GM19455 (cell line): ENCODE results near the gene BCAP31.
"Not testable (repeated sequence)": the region's sequence is repeated elsewhere in the genome, so short reads cannot be mapped to it uniquely, and the experiment has no call there.

ENCODE experiments used
- ATAC-seq: cut with Tn5 transposase; IDR thresholded peaks from one replicate; pipeline ENCODE4 v1.9.1; 2021; ENCODE audit not compliant: unreplicated experiment

BCAP31 gene

GRCh38 chrX:153684467-153685155 is 39.6 kb downstream of the BCAP31 start:
- no peak for ATAC-seq

GRCh38 chrX:153683486-153683885 is 40.7 kb downstream of the BCAP31 start:
- not testable (repeated sequence) for ATAC-seq

GRCh38 chrX:153681175-153681574 is 43.0 kb downstream of the BCAP31 start:
- ATAC-seq = no peak

- no peak for ATAC-seq
Observed at GRCh38 chrX:153674219-153674851, 49.9 kb downstream of the BCAP31 start.

GRCh38 chrX:153673428-153674218 is 50.6 kb downstream of the BCAP31 start, which contains the start of gene PNCK:
PNCK (minus strand) TSS chrX:153673813; CDS start chrX:153673076, 737 bp downstream.
- ATAC-seq = no peak

- no peak for ATAC-seq
Observed at GRCh38 chrX:153672531-153673427, 51.4 kb downstream of the BCAP31 start.

- no peak for ATAC-seq
Observed at GRCh38 chrX:153671589-153672530, 52.3 kb downstream of the BCAP31 start.

GRCh38 chrX:153670748-153671588 is 53.2 kb downstream of the BCAP31 start:
- ATAC-seq = no peak

- ATAC-seq = no peak
Observed at GRCh38 chrX:153669901-153670731, 54.1 kb downstream of the BCAP31 start.

GRCh38 chrX:153669174-153669890 is 54.9 kb downstream of the BCAP31 start:
- no peak for ATAC-seq

GRCh38 chrX:153668423-153669173 is 55.6 kb downstream of the BCAP31 start:
- no peak for ATAC-seq

- ATAC-seq = no peak
Observed at GRCh38 chrX:153667956-153668396, 56.2 kb downstream of the BCAP31 start.

GRCh38 chrX:153667281-153667955 is 56.8 kb downstream of the BCAP31 start:
- no peak for ATAC-seq

GRCh38 chrX:153665726-153666306 is 58.4 kb downstream of the BCAP31 start:
- no peak for ATAC-seq

GRCh38 chrX:153662266-153662665 is 61.9 kb downstream of the BCAP31 start:
- no peak for ATAC-seq

GRCh38 chrX:153659268-153659667 is 64.9 kb downstream of the BCAP31 start:
- no peak for ATAC-seq
